HG03139 (cell line): ENCODE data around the gene CACNB4.
"Not testable (repeated sequence)": the region's sequence is repeated elsewhere in the genome, so short reads cannot be mapped to it uniquely, and the experiment has no call there.

Experiments used
- ATAC-seq: cut with Tn5 transposase; IDR thresholded peaks from one replicate; pipeline ENCODE4 v1.9.1; 2021; ENCODE audit not compliant: unreplicated experiment

Gene CACNB4

DNA sequence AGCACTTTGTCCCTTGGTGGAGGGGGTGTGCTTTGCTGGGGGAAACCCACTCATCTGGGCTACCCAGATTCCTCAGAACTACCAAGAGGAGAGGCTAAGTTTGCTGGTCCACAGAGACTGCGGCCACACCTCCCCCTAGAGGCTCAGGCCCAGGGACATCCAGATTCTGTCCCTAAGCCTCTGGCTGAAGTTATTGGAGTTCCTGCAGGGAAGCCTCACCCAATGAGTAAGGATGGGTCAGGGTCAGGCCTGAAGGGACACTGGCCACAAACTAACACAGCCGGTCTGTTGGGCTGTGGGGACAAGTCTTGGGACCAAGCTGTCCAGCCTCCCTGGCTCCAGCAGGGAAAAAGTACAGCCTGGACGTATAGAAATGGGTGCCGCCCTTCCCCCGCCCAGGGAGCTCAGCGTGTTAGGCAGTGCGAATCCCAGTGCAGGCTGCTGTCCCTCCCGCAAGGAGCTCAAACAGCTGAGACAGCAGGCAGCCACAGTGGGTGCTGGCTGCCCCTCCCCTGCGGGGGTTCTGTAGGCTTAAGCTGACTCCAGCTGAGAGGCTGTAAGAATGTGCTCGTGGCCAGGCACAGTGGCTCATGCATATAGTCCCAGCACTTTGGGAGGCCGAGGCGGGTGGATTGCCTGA lies 183.7 kb downstream of the CACNB4 start:
- ATAC-seq, result no peak

DNA sequence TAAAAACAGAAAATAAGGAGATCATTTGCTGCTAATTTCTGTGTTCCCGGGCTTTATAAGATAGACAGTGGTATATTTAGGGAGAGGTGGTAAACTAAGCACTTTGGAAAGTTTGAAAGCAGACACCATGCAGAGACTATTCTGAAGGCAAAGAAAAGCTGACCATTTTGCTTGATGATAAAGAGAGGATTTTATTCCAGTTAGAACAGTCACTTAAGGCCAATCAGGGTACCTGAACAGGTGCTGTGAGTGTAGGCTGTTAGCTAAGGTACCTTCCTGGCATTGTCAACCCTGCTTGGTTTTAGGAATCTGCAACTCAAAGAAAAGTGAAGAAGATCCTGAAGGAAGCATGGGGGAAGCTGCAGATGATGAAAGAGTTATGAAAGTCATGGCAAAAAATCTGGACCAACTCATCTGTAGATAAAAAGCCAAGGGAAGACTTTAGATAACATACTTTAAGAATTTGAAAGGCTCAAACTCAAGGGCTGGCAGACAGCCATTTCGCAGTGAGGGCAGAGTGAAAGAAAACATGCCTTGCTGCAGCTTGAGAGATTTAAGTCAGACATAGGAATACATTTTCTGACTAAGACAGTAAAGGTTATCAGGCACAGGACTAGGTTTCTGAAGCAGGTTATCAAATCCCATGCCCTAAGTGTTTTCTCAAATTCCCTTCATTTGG lies 190.5 kb downstream of the CACNB4 start:
- no peak for ATAC-seq

DNA sequence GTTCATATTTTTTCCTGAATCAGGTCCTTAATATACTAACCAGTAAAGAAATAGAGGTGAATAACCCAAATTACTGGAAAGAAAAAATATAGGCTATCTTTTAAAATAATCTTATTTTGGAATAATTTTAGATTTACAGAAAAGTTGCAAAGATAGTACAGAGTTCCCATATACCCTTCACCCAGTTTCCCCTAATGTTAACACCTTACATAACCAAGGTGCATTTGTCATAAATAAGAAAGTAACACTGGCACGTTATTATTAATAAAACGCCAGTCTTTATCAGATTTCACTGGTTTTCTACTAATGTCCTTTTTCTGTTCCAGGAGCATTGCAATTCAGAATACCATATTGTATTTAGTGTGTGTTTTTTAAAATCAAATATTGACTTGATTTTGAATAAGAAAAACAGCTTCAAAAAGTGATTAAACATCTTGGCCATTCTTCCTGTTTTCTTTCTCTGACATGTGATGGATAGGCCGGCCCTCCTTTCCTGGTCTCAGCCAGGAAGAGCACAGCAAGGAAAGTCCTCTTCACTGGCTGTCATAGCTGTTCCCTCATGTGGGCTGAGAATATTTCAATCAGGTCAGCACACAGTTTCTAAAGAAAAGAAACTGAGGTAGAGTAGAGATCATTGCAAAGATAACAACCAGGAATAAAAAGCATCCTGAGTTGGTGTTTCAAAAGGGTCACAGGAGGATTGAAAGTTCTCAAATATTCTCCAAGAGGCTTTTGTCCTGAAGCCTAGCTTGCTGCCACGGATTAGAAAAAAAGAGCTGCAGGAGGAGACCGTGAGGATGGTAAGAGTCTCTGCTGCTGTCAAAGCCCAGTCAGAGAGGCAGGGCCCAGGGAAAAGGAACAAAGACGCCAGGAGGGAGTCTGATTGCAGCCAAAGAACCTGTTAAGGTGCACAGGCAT lies 191.3 kb downstream of the CACNB4 start:
- ATAC-seq, result no peak

DNA sequence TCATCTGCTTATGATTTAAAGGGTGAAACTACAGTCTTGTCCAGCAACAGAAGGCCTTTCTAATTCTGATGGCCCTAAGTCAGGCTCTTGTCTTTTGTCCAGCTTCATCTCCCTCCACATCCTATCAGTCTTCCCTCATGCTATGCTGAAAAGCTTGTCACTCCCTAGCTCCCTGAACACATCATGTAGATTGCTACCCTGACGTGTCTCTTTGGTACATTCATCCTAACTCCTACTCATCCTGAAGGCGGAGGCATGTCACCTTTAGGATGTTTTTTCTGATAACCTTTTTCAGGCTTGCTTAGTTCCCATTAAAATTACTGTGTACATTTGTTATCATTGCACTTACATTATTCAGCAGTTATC lies 192.2 kb downstream of the CACNB4 start:
- peak; percentile 16 for ATAC-seq

DNA sequence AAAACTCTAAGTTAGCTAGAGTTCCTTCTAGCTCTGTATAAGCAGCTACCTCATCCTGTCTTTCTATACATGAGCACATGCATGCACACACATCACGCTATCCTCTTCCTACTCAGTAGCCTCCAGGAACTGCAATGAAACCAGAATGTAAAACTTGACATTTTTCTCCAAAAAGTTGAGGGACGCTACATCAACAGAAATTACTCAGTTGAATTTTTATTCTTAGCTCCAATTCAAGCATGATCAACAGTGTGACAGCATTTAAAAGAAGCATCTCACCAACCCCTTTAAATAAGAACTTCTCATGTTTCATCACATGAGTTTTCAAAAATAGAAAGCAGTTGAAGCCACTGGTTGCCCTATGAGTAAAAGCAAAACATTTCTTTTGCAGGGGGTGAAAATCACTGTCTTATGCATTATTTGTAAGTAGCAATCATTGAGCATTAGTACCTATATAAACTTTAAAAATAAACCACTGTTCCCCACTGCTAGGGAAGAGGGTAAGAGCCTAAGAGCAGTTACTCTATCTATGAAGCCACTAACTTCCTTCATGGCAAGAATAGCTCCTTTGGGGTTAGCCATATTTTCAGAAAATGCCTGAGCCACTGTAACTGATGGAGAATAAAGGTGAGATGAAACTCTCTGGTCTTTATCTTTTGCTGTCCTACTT lies 192.7 kb downstream of the CACNB4 start:
- peak; percentile 50 for ATAC-seq

DNA sequence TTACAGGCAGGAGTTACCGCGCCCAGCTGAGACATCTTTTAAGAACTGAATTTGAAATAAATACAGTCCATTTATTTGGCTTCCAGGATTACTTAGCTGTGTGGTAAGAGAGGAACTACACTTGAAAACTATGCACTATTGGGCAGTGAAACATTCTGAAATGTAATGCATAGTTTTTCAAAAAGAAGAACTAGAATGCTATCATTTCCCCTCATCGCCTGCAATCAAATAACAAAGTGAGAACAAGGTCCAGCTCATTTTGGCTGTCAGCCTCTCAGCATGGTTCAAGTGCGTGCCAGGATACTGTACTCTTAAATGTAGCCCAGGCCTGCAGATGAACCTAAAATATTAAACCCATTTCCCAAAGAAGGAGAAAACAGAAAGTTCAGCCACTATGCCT lies 194.0 kb downstream of the CACNB4 start:
- ATAC-seq, result no peak

DNA sequence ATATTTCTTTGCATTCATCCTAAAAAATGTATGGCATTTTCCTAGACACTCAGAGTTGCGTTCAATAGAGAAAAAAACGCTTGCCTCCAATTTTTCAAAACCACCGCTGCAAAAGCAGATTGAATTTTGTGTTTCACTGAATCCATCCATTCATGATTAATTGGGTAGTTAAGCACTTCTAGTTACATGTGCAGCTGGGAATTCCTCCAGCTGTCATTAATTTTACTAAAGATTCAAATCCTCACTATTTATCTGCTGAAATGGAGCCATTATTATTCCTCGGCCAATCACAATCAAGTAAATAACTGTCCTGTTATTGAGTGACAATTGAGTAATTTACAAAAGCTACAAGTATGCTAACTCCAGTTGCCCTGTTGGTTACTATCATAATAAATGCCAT lies 194.8 kb downstream of the CACNB4 start:
- ATAC-seq, result no peak

DNA sequence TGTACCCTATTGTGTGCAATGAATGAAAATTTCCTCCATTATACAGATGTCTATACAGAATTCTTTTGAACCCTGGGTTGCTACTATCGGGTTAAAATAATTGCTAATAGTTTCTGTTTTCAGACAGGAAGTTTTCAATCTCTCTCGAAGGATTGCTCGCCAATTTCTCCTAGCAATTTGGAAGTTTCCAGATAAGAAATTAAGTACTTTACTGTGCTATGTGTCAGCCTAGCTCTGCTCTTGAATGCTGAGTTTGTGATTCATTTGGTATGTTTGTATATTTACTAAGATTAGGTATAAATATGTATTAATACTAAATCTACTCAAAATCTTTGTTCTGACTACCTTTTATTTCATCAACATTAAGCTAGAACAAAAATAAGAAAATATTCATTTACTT lies 196.0 kb downstream of the CACNB4 start:
- ATAC-seq, result no peak

DNA sequence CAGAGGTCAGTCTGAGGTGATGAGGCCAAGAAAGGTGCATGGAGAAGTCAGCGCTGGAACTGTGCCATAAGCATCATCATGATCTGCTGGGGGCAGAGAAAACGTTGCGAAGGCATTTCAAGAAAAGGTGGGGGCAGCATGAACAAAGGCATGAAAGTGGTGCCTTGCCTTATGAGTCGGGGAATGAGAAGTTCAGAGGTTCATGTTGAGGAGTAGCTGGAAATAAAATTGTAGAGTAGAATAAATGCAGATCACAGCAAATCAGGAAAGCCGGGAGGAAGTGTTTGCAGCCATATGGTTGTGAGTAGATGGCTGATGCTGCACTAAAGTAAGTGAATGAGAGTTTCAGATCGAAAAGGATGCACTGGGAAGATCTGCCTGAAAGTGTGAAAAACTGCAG lies 198.5 kb downstream of the CACNB4 start:
- no peak for ATAC-seq

DNA sequence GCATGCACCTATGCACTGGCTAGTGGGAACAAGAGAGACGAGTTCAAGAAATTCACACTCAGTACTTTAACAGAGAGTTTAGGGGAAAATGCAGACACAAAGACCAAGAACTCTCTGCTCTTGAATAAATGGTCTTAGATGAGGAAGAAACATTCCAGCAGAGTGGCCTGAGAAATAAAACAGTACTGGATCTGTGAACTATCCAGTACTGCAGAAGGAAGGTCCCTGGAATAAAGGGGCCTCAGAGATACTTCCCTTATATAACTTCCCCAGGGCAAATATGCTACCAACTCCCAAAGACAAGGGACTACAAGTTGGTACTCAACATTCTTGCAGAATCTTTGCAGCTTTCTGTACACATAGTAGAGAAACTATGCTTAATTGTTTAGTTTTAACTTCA lies 199.7 kb downstream of the CACNB4 start:
- ATAC-seq, result no peak

DNA sequence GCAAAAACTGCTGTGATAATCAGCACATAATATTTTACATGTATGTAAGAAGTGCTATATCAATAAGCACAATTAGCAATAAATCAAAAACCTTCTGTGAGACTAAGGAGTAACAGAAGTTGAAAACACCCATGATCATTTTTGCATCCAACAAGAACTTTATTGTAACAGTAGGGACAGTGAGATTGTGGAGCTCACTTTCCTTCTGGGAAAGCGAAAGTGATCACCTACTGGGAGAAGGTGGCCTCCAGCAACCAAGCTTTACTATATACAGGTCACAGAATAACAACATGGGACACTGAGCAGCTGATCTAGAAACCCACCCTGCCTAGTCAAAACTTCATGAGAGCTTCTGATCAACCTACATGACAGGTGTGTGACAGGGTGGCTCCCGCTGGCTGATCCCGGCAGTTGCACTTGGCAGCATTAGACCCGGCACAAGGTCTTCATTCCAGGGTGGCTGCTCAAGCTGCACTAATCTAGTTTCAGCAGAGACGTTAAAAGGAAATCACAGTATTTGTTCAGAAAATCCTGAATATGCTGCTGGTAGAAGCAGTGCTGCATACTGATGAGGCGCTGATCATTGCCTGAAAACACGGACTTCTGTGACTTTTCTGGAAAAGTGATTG lies 207.2 kb downstream of the CACNB4 start:
- ATAC-seq, result no peak

DNA sequence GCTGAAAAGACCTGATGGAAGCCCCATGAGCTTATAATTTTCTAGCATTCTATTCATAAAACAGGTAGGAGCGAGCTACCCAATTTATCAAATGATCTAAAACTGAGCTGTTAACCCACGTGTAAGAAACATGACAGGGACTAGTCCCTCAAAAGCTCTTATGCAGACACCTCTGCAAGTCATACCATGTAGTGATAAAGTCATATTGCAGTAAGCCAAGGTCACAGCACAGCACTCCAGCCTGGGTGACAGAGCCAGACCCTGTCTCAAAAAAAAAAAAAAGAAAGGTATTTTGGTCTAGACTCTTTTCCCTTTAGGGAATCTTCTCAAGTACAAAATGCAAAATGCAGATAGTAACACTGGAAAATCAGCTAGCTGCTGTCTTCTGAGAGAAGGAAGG lies 211.7 kb downstream of the CACNB4 start:
- no peak for ATAC-seq

DNA sequence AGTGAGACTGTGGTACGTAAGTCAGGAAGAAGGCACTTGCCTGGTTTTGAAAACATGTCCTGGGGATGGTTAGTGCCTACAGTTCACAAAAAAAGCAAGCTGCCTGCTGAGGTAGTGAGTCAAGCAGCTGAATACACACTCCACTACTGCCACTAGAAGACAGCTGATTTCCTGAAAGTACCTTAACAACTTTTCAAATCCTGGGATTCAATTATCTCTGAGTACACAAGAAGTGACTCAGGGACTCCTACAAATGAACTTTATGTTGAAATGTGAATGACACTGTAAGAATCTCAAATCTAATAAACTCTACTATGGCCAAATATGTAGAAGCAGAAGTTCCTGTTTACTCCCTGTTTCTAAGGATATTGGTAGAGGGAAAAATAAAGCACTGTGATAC lies 212.6 kb downstream of the CACNB4 start:
- ATAC-seq, result no peak

DNA sequence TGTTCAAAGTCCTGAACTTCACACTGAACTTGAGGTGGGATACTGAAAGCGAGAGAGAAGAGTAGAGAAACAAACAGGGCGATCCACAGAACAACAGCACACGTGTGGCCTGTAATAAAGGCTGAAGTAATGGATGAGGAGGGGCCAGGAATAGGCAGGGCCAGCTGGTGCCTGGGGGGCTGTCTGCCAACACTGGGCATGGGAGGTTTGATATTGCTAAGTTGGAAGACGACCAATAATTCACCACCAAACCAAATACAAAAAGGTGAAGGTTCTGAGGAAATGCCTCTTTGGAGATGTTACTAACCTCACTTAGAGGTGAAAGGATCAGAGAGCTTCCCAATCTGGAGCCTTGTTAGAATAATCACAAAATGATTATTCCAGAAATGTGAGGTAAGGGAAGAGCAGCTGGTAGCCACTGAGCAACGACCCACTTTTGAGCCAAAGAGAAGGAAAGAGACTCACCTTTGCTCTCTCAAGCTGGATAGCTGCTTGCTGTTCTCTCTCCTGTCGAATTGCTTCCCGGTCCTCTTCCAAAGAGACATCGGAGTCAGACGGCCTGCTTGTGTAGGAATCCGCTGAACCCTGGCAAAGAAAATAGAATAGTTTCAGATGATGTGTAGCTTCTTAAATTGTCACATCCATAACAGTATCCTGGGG lies 215.9 kb downstream of the CACNB4 start:
- no peak for ATAC-seq

DNA sequence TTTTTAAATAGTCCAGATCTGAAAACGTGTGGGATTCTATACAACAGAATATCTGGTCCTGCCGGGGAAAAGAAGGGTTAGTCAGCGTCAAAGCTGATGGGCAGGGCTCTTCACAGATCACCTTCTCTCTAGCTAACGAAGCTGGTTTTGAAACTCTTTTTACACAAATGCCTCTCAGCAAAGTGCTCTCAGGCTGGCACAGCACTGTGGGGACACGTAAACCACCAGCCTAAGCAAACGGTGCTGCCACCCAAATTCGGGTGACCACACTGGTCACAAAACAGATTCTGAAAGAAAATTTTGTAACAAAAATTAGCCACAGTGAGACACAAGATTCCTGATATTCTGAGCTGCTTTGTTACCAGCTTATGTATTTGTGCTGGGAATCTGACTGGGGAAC lies 217.5 kb downstream of the CACNB4 start:
- no peak for ATAC-seq

DNA sequence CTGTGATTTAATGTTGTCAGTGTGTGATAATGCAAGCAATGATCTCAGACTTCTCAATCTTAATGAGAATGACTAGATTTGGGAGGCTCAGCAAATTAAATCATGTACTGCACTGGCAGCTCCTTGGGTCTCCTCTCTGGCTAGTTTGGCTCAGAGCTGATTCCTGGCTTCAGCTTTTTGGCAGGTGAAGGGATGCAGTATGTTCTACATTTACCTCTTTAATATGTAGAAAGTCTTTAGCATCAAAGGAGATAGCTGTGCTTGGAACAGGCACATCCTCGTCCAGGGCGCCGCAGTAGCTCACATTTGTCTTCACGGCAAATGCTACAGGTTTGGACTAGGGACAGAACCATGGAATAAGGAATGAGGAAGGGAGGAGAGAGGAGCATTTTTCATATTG lies 218.3 kb downstream of the CACNB4 start:
- no peak for ATAC-seq

DNA sequence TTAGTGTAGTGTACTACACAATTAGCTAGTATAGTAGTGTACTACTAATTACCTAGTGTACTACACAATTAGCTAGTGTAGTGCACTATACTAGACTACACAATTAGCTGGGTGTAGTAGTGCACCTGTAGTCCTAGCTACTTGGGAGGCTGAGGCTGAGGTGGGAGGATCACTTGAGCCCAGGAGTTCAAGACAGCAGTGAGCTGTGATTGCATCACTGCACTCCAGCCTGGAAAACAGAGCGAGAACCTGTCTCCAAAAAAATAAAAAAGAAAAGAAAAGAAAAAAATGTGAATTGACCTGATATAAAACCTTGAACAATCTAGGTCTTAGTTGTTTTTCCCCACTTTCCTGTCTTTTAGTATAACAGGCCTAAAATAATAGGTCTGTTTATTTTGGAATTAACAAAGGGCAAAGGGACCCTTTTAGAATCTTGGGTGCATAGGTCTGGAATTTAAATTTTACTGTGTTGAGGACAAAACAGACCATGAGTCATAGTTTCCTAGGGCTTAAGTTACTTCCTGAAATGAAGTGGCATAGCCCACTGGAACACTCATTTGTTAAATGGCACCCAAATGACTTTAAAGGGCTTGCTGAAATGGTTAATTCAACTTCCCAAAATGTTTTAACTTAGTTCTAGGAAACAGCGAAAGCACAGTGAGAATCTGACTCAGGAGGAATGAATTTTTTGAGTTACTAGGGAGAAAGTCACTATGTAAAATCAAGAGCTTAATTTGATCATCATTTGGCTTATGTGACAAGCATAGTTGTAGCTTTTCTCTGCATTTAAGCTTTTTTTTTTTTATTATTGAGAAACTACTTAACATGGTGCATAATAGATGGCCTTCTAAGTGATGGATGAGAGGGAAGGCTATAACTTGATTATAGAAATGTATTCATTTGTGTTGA lies 219.9 kb downstream of the CACNB4 start:
- ATAC-seq, result no peak

DNA sequence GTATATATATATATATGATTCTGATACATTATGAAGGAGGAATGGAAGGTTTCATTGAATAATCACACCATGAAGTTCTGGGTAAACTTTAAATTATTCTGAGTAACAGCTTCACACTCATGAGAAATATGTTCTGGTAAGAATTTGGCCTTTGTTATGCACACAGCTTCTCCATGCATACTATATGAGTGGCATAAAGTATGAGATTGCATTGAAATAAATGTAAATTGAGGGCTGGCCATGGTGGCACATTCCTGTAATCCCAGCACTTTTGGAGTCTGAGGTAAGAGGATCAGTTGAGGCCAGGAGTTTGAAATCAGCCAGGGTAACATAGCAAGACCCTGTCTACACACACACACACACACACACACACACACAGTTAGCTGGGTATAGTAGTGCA lies 220.6 kb downstream of the CACNB4 start:
- ATAC-seq, result no peak

DNA sequence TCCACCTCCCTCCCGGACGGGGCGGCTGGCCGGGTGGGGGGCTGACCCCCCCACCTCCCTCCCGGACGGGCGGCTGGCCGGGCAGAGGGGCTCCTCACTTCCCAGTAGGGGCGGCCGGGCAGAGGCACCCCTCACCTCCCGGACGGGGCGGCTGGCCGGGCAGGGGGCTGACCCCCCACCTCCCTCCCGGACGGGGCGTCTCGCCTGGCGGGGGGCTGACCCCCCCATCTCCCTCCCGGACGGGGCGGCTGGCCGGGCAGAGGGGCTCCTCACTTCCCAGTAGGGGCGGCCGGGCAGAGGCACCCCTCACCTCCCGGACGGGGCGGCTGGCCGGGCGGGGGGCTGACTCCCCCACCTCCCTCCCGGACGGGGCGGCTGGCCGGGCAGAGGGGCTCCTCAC lies 223.2 kb downstream of the CACNB4 start:
- ATAC-seq, result not testable (repeated sequence)
